ENCODE measurements around the gene MS4A15. TPM values are rescaled to one million over a fixed set of nuclear protein-coding genes. Genes with fewer than 3 reads are reported as not detected.

The MS4A15 gene
- total RNA-seq, 1 experiment from 2014 or later, result not detected

DNA sequence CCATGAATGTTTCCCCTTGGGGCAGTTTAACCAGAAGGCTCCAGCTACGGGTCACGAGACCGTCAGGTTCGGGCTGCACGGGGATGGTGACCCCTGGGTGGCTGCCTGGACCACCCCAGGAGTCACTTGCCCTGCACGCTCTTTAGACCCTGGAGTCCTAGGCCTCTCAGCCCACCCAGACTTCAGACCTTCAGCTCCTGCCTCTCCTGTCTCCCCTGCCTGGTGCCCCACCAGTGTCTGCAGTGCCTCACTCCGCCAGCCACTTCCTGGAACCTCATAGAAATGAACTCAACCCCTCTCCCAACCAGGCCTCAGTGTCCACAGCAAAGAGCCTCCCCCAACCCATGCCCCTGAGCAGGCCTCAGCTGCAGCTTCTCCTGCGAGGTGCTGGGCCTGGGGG is 16.0 kb downstream of the MS4A15 start:
- H3K36me3 Mint-ChIP-seq (ENCODE audit: insufficient read depth, unreplicated experiment), result peaks cover 4% of the 10 kb centered on the region
- no TSS peak for BruUV-seq (replicated peaks)
- CTCF ChIA-PET, result interaction anchor here (2.2 kb wide), 1 partner anchor 10 kb away, joined by 6 read pairs; no protein-coding TSS in a partner anchor
- H3K4me1 Mint-ChIP-seq (ENCODE audit: low read depth, unreplicated experiment), result peaks cover 8% of the 10 kb centered on the region
- intact Hi-C loops (cut with micrococcal nuclease; ENCODE audit: unreplicated experiment), result no loop called here
- H3K4me3 Mint-ChIP-seq (ENCODE audit: low read depth, unreplicated experiment), result no peak overlapping the region
- H3K27ac Mint-ChIP-seq (ENCODE audit: unreplicated experiment), result no peak overlapping the region
- no peak for DNase-seq
- H3K9me3 Mint-ChIP-seq (ENCODE audit: low read depth, unreplicated experiment), result no peaks in the 10 kb centered on the region
- H3K27me3 Mint-ChIP-seq (ENCODE audit: unreplicated experiment), result peaks cover 67% of the 10 kb centered on the region
- TF ChIP-seq, protein P1, sequence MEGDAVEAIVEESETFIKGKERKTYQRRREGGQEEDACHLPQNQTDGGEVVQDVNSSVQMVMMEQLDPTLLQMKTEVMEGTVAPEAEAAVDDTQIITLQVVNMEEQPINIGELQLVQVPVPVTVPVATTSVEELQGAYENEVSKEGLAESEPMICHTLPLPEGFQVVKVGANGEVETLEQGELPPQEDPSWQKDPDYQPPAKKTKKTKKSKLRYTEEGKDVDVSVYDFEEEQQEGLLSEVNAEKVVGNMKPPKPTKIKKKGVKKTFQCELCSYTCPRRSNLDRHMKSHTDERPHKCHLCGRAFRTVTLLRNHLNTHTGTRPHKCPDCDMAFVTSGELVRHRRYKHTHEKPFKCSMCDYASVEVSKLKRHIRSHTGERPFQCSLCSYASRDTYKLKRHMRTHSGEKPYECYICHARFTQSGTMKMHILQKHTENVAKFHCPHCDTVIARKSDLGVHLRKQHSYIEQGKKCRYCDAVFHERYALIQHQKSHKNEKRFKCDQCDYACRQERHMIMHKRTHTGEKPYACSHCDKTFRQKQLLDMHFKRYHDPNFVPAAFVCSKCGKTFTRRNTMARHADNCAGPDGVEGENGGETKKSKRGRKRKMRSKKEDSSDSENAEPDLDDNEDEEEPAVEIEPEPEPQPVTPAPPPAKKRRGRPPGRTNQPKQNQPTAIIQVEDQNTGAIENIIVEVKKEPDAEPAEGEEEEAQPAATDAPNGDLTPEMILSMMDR (IDR thresholded peaks at IDR 0.05; ENCODE audit: unreplicated experiment), result no peak

DNA sequence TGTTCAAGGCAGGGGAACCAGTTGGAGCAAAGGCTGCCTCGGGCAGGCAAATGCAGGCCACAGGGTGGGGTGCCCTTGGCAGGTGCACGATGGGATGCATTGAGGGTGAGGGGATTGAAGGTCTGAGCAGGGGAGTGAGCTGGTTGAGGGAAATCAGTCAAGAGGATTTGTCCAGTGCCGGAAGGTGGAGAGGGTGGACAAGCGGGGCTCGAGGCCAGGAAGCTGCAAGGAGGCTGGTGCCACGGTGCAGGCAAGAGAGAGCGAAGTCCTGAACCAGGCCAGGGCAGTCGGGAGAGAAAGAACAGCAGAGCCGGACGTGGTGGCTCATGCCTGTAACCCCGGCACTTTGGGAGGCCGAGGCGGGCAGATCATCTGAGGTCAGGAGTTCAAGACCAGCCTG is 18.1 kb downstream of the MS4A15 start:
- no peak for DNase-seq
- no TSS peak for BruUV-seq (replicated peaks)
- TF ChIP-seq, protein P1 (IDR thresholded peaks at IDR 0.05; ENCODE audit: unreplicated experiment), result no peak
- Mint-ChIP-seq H3K27ac (ENCODE audit: unreplicated experiment) (no peak overlapping the region), H3K27me3 (ENCODE audit: unreplicated experiment) (peaks cover 47% of the 10 kb centered on the region), H3K36me3 (ENCODE audit: insufficient read depth, unreplicated experiment) (peaks cover 3% of the 10 kb centered on the region), H3K9me3 (ENCODE audit: low read depth, unreplicated experiment) (no peaks in the 10 kb centered on the region), H3K4me3 (ENCODE audit: low read depth, unreplicated experiment) (no peak overlapping the region), H3K4me1 (ENCODE audit: low read depth, unreplicated experiment) (peaks cover 11% of the 10 kb centered on the region)
- intact Hi-C loops (cut with micrococcal nuclease; ENCODE audit: unreplicated experiment), result loop anchor here (1.0 to 2.0 kb wide), 3 partner anchors 56 to 125 kb away; no protein-coding TSS in a partner anchor
- CTCF ChIA-PET, result interaction anchor here (1.3 to 3.5 kb wide), 3 partner anchors 12 to 125 kb away, joined by 7 to 20 read pairs (median 9); no protein-coding TSS in a partner anchor

DNA sequence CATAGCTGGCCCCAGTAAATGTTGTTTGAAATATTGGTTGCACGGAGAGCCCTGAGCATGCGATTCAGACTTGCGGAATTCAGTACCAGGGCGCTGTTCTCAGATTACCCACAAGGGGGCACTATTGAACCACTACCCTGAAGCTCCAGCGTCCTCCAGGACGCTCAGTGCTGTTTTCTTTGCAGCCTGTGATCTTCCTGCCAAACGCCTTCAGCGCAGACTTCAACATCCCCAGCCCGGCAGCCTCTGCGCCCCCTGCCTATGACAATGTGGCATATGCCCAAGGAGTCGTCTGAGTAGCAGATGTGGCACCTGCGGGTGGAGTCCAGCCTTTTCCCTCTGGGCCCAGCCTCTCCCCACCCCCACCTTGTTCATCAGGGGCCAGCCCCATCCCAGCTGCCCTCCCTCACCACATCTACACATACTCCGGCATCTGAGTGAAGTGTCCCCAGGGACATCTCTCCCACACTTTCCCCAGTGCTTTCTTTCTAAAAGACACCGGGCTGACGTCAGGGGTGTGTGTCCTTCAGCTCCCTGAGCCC is 18.8 kb downstream of the MS4A15 start:
- no TSS peak for BruUV-seq (replicated peaks)
- intact Hi-C loops (cut with micrococcal nuclease; ENCODE audit: unreplicated experiment), result loop anchor here (1.0 to 2.0 kb wide), 3 partner anchors 55 to 124 kb away; no protein-coding TSS in a partner anchor
- Mint-ChIP-seq H3K27me3 (ENCODE audit: unreplicated experiment) (peaks cover 44% of the 10 kb centered on the region), H3K4me3 (ENCODE audit: low read depth, unreplicated experiment) (no peak overlapping the region), H3K27ac (ENCODE audit: unreplicated experiment) (no peak overlapping the region), H3K9me3 (ENCODE audit: low read depth, unreplicated experiment) (no peaks in the 10 kb centered on the region), H3K4me1 (ENCODE audit: low read depth, unreplicated experiment) (peaks cover 11% of the 10 kb centered on the region), H3K36me3 (ENCODE audit: insufficient read depth, unreplicated experiment) (no peaks in the 10 kb centered on the region)
- CTCF ChIA-PET, result interaction anchor here (0.7 to 3.5 kb wide), 9 partner anchors 11 to 734 kb away, joined by 3 to 20 read pairs (median 4); no protein-coding TSS in a partner anchor
- TF ChIP-seq, protein P1 (IDR thresholded peaks at IDR 0.05; ENCODE audit: unreplicated experiment), result peak; percentile 91
- peak; percentile 89 for DNase-seq

DNA sequence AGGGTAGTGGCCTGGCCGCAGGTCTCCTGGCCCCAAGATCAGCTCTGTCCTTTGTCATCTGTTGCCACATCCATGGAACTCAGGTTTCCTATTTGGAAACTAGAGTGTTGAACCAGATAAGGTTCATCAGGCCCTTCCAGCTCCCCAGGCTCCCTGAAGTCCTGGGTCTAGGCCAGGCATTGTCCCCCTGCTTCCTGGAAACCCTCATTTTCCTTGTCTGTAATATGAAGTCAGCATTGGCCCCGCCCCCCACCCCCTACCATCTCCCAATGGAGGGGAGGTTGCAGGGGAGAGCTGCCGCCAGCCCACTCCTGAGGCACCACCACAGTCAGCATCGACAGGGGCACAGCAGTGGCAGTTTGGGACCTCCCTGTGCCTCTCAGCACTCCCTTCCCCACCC is 19.5 kb downstream of the MS4A15 start:
- Mint-ChIP-seq H3K9me3 (ENCODE audit: low read depth, unreplicated experiment) (no peaks in the 10 kb centered on the region), H3K36me3 (ENCODE audit: insufficient read depth, unreplicated experiment) (no peaks in the 10 kb centered on the region), H3K4me1 (ENCODE audit: low read depth, unreplicated experiment) (peaks cover 11% of the 10 kb centered on the region), H3K27me3 (ENCODE audit: unreplicated experiment) (peaks cover 41% of the 10 kb centered on the region), H3K27ac (ENCODE audit: unreplicated experiment) (no peak overlapping the region), H3K4me3 (ENCODE audit: low read depth, unreplicated experiment) (no peak overlapping the region)
- BruUV-seq (replicated peaks), result no TSS peak
- no peak for DNase-seq
- CTCF ChIA-PET, result interaction anchor here (0.6 to 3.5 kb wide), 7 partner anchors 14 to 734 kb away, joined by 3 to 20 read pairs (median 5); no protein-coding TSS in a partner anchor
- TF ChIP-seq, protein P1 (IDR thresholded peaks at IDR 0.05; ENCODE audit: unreplicated experiment), result no peak
- intact Hi-C loops (cut with micrococcal nuclease; ENCODE audit: unreplicated experiment), result no loop called here
